Erythroblast (primary cell): Measurements from ENCODE around the gene WDR48.

Experiments
- GATA1 ChIP-seq: IDR thresholded peaks from 2 replicates; pipeline ENCODE4 v1.6.1; 2011; ENCODE audit warnings: low read depth, mild to moderate bottlenecking, control low read depth, low read length, moderate library complexity
- POLR2A ChIP-seq: IDR thresholded peaks from 2 replicates; pipeline ENCODE4 v1.6.1; 2011; ENCODE audit warnings: mild to moderate bottlenecking, low read length

DNA sequence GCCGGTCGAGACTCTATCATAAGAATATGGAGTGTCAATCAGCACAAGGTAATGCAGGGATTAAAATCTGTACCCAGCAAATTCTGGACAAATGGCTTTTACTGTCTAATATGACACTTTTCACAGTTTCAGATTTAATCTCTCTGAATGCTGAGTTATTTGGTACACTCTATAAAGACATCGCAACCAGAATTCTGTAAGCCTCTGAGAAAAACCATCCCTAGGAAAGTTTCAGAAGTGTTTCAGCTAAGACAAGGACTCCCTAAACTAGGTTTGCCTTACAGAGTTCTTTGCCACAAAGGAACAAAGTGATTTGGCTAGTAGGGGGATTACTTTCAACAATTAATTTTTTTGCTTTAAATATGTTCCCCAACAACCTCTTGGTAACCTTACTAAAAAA lies 11.3 kb downstream of the WDR48 start:
- TF ChIP-seq POLR2A (no peak), GATA1 (no peak)
